Thyroid gland (tissue), 4 donors: ENCODE data around the gene MAP3K5.

Source experiments
- POLR2A ChIP-seq, 2 donors: fragments of 450-650 bp; IDR thresholded peaks; one replicate each; pipeline ENCODE4 v1.6.1; 2017; ENCODE audit warnings: antibody characterized with exemption in 2 of 2, mild to moderate bottlenecking in 2 of 2, moderate library complexity in 1 of 2
- TF ChIP-seq, protein P1 (sequence below), 6 experiments: fragments of 200-600 bp in 3 of 6; fragments of 450-650 bp in 3 of 6; sonication (generic) in 3 of 6; IDR thresholded peaks; one replicate each; pipeline ENCODE4 v1.5.1; 2016 to 2019; ENCODE audit warnings: antibody characterized with exemption in 6 of 6, mild to moderate bottlenecking in 2 of 6, inconsistent platforms in 1 of 6, moderate library complexity in 1 of 6

GRCh38 chr6:136734977-136735376 lies 57.3 kb downstream of the MAP3K5 start:
- TF ChIP-seq, protein P1, sequence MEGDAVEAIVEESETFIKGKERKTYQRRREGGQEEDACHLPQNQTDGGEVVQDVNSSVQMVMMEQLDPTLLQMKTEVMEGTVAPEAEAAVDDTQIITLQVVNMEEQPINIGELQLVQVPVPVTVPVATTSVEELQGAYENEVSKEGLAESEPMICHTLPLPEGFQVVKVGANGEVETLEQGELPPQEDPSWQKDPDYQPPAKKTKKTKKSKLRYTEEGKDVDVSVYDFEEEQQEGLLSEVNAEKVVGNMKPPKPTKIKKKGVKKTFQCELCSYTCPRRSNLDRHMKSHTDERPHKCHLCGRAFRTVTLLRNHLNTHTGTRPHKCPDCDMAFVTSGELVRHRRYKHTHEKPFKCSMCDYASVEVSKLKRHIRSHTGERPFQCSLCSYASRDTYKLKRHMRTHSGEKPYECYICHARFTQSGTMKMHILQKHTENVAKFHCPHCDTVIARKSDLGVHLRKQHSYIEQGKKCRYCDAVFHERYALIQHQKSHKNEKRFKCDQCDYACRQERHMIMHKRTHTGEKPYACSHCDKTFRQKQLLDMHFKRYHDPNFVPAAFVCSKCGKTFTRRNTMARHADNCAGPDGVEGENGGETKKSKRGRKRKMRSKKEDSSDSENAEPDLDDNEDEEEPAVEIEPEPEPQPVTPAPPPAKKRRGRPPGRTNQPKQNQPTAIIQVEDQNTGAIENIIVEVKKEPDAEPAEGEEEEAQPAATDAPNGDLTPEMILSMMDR (IDR thresholded peaks at IDR 0.05): no peak
- no peak for TF ChIP-seq POLR2A (IDR thresholded peaks at IDR 0.05)
